Neural cell (in vitro differentiated cells): ENCODE measurements around the gene HPDL. TPM values are rescaled to one million over a fixed set of nuclear protein-coding genes. Genes with fewer than 3 reads are reported as not detected.

Experiments used
- H2AFZ ChIP-seq: fragments of 200-600, 300-800 bp; sonication (generic), shearing (Covaris generic); 2 replicates; pipeline ENCODE4 v1.6.0; 2014; ENCODE audit warnings: low read depth, mild to moderate bottlenecking, antibody characterized with exemption, low read length, moderate library complexity
- H3F3A ChIP-seq: fragments of 200-600 bp; shearing (Covaris generic); 2 replicates; pipeline ENCODE4 v1.6.1; 2016; ENCODE audit warnings: mild to moderate bottlenecking, moderate library complexity, mixed read lengths, antibody characterized with exemption, low read length; ENCODE audit not compliant: insufficient read depth, poor library complexity, severe bottlenecking
- H3K27ac ChIP-seq: fragments of 200-600, 300-800 bp; sonication (generic), shearing (Covaris generic); 2 replicates; pipeline ENCODE4 v1.5.1; 2014; ENCODE audit warnings: mild to moderate bottlenecking, low read length, moderate library complexity
- H3K27me3 ChIP-seq: fragments of 300-800, 200-600 bp; sonication (generic), shearing (Covaris generic); 2 replicates; pipeline ENCODE4 v1.6.0; 2014; ENCODE audit warnings: mild to moderate bottlenecking, low read depth, low read length, moderate library complexity; ENCODE audit not compliant: insufficient read depth
- H3K36me3 ChIP-seq: fragments of 300-800, 200-600 bp; sonication (generic), shearing (Covaris generic); 2 replicates; pipeline ENCODE4 v1.5.1; 2014; ENCODE audit warnings: mild to moderate bottlenecking, antibody characterized with exemption, low read length, moderate library complexity; ENCODE audit not compliant: insufficient read depth
- H3K4me2 ChIP-seq: fragments of 300-800, 200-600 bp; sonication (generic), shearing (Covaris generic); 2 replicates; pipeline ENCODE4 v1.6.0; 2014; ENCODE audit warnings: mild to moderate bottlenecking, low read length
- H3K4me3 ChIP-seq: fragments of 300-800, 200-600 bp; sonication (generic), shearing (Covaris generic); 2 replicates; pipeline ENCODE4 v1.5.1; 2014; ENCODE audit warnings: mild to moderate bottlenecking, low read length, moderate library complexity
- H3K79me2 ChIP-seq: fragments of 200-600 bp; shearing (Covaris generic); replicated peaks from 2 replicates; pipeline ENCODE4 v1.6.0; 2014; ENCODE audit warnings: mild to moderate bottlenecking, low read length, moderate library complexity; ENCODE audit not compliant: insufficient read depth
- H3K9ac ChIP-seq: fragments of 300-800, 200-600 bp; sonication (generic), shearing (Covaris generic); 2 replicates; pipeline ENCODE4 v1.6.1; 2016; ENCODE audit warnings: mild to moderate bottlenecking, low read length, mixed read lengths
- H3K9me2 ChIP-seq: fragments of 200-600 bp; shearing (Covaris generic); 2 replicates; pipeline ENCODE4 v1.6.1; 2016; ENCODE audit warnings: mild to moderate bottlenecking, low read length, mixed read lengths; ENCODE audit not compliant: insufficient read depth
- H3K9me3 ChIP-seq: fragments of 200-600, 300-800 bp; sonication (generic), shearing (Covaris generic); 2 replicates; pipeline ENCODE4 v1.6.1; 2016; ENCODE audit warnings: mild to moderate bottlenecking, mixed run types, low read length, moderate library complexity, mixed read lengths
- H4K20me1 ChIP-seq: fragments of 200-600 bp; shearing (Covaris generic); 2 replicates; pipeline ENCODE4 v1.6.1; 2016; ENCODE audit warnings: mild to moderate bottlenecking, mixed run types; ENCODE audit not compliant: insufficient read depth
- CTCF ChIP-seq: fragments of 450-650 bp; IDR thresholded peaks from 2 replicates; pipeline ENCODE4 v1.5.1; 2014; ENCODE audit warnings: antibody characterized with exemption, mild to moderate bottlenecking, moderate library complexity; ENCODE audit not compliant: poor library complexity, severe bottlenecking
- EP300 ChIP-seq: fragments of 450-650 bp; conservative IDR thresholded peaks from 2 replicates; pipeline ENCODE4 v1.6.1; 2014; ENCODE audit warnings: antibody characterized with exemption, mild to moderate bottlenecking, moderate library complexity; ENCODE audit not compliant: poor library complexity, severe bottlenecking
- EZH2 ChIP-seq: fragments of 200-600, 300-800 bp; shearing (Covaris generic), sonication (generic); IDR thresholded peaks from 2 replicates; pipeline ENCODE4 v1.6.1; 2014; ENCODE audit warnings: antibody characterized with exemption, low read length, borderline replicate concordance, mild to moderate bottlenecking; ENCODE audit not compliant: insufficient read depth, poor library complexity, severe bottlenecking
- MXI1 ChIP-seq: fragments of 450-650 bp; conservative IDR thresholded peaks from 2 replicates; pipeline ENCODE4 v1.6.1; 2014; ENCODE audit warnings: antibody characterized with exemption, mild to moderate bottlenecking; ENCODE audit not compliant: poor library complexity, severe bottlenecking
- POLR2AphosphoS5 ChIP-seq: IDR thresholded peaks from 2 replicates; pipeline ENCODE4 v1.6.1; 2012
- RAD21 ChIP-seq: fragments of 450-650 bp; conservative IDR thresholded peaks from 2 replicates; pipeline ENCODE4 v1.6.1; 2014; ENCODE audit warnings: antibody characterized with exemption, mild to moderate bottlenecking, moderate library complexity
- REST ChIP-seq: IDR thresholded peaks from 2 replicates; pipeline ENCODE4 v1.6.1; 2012; ENCODE audit warnings: borderline replicate concordance
- SMC3 ChIP-seq: fragments of 450-650 bp; conservative IDR thresholded peaks from 2 replicates; pipeline ENCODE4 v1.6.1; 2014; ENCODE audit warnings: antibody characterized with exemption, mild to moderate bottlenecking, moderate library complexity; ENCODE audit not compliant: poor library complexity
- TAF1 ChIP-seq: IDR thresholded peaks from 2 replicates; pipeline ENCODE4 v1.6.1; 2012; ENCODE audit warnings: low read depth
- polyA plus RNA-seq: library from polyadenylated mRNA; depleted of rRNA; stranded (reverse); fragments of >200 nt; gene quantifications from 2 replicates; pipeline ENCODE4 v1.2.3, GENCODE V29; 2014

The HPDL gene
- polyA plus RNA-seq, 1 donor from 2014 or later = not detected

DNA sequence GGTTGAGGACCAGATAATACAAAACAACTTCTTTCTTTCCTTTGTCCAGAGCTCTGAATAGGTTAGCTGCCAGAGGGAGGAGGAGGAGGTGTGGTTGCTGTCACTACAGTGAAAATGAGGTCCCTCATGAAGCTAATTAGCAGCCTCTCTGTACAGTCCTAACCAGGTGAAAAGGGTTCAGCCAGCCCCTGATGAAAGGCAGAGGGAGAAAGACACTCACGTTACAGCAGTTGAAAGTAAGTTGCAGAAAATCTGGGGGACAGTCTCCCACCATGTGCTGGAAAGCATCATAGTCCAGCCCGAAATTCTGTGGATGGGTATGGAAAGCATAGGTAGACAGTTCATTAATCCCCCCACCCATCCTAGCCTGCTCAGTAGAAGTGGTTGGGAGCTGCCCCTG lies 19.8 kb downstream of the HPDL start:
- H3K36me3 ChIP-seq = peaks cover 5% of the 10 kb centered on the region
- H4K20me1 ChIP-seq = no peaks in the 10 kb centered on the region
- no peak overlapping the region for H2AFZ ChIP-seq
- H3K4me2 ChIP-seq = no peak overlapping the region
- H3K9me3 ChIP-seq = no peaks in the 10 kb centered on the region
- no peaks in the 10 kb centered on the region for H3K9me2 ChIP-seq
- no peaks in the 10 kb centered on the region for H3F3A ChIP-seq
- no peaks in the 10 kb centered on the region for H3K27me3 ChIP-seq
- no peak overlapping the region for H3K9ac ChIP-seq
- no peaks in the 10 kb centered on the region for H3K79me2 ChIP-seq
- TF ChIP-seq EP300 = no peak
- TF ChIP-seq EZH2 = no peak
- TF ChIP-seq REST = no peak
- TF ChIP-seq MXI1 = no peak
- TF ChIP-seq CTCF = no peak
- no peak for TF ChIP-seq POLR2AphosphoS5
- no peak for TF ChIP-seq SMC3
- TF ChIP-seq TAF1 = no peak
- TF ChIP-seq RAD21 = no peak
- no peak overlapping the region for H3K4me3 ChIP-seq
- H3K27ac ChIP-seq = no peak overlapping the region

- no peak overlapping the region for H3K27ac ChIP-seq
- H3K9me2 ChIP-seq = no peaks in the 10 kb centered on the region
- no peak overlapping the region for H2AFZ ChIP-seq
- peaks cover under 1% of the 10 kb centered on the region for H3K36me3 ChIP-seq
- no peaks in the 10 kb centered on the region for H3F3A ChIP-seq
- no peak overlapping the region for H3K4me3 ChIP-seq
- no peak overlapping the region for H3K4me2 ChIP-seq
- H3K27me3 ChIP-seq = no peaks in the 10 kb centered on the region
- TF ChIP-seq REST (no peak), EP300 (no peak), SMC3 (no peak), MXI1 (no peak), RAD21 (no peak), TAF1 (no peak), POLR2AphosphoS5 (no peak), CTCF (no peak), EZH2 (no peak)
- no peaks in the 10 kb centered on the region for H3K79me2 ChIP-seq
- no peaks in the 10 kb centered on the region for H4K20me1 ChIP-seq
- no peaks in the 10 kb centered on the region for H3K9me3 ChIP-seq
- H3K9ac ChIP-seq = no peak overlapping the region
Measured at GRCh38 chr1:45348020-45348419, 21.3 kb downstream of the HPDL start.
